Transverse colon (tissue), 4 donors: ENCODE measurements around the gene SCN4B.

Experiments used
- CTCF ChIP-seq, 5 experiments: fragments of 200-600 bp in 3 of 5; fragments of 450-650 bp in 2 of 5; sonication (generic) in 3 of 5; IDR thresholded peaks; 1 replicate in 2 of 5; 2 replicates in 3 of 5; pipeline ENCODE4 v1.5.1; 2016 to 2017; ENCODE audit warnings: antibody characterized with exemption in 5 of 5, inconsistent platforms in 3 of 5, mild to moderate bottlenecking in 2 of 5, moderate library complexity in 1 of 5
- EP300 ChIP-seq: sonication (generic); formaldehyde crosslinking; IDR thresholded peaks from one replicate; pipeline ENCODE4 v1.6.1; 2017; ENCODE audit warnings: antibody characterized with exemption, low read depth
- POLR2A ChIP-seq: fragments of 450-650 bp; IDR thresholded peaks from one replicate; pipeline ENCODE4 v1.6.1; 2016; ENCODE audit warnings: antibody characterized with exemption, mild to moderate bottlenecking, moderate library complexity
- POLR2AphosphoS5 ChIP-seq, 3 donors: sonication (generic); formaldehyde crosslinking; IDR thresholded peaks; one replicate each; pipeline ENCODE4 v1.6.1; 2016; ENCODE audit warnings: antibody characterized with exemption in 3 of 3

- TF ChIP-seq CTCF (IDR thresholded peaks at IDR 0.05) (no peak), POLR2A (no peak), POLR2AphosphoS5 (IDR thresholded peaks at IDR 0.05) (no peak), EP300 (no peak)
These were observed 10.2 kb upstream of the SCN4B start for GRCh38 chr11:118162846-118163245.
